GM13977 (cell line): Measurements from ENCODE around the gene RAD54L.

Experiments used
- DNase-seq: peaks from one replicate; pipeline ENCODE4 v3.0.0; 2012; ENCODE audit warnings: low spot score
- in situ Hi-C: fragments of 300-500 bp; cut with MboI; formaldehyde crosslinking; loops from one replicate; pipeline ENCODE4 v1.12.0; 2022; ENCODE audit warnings: low sequenced_read_pairs, low pct_unique_long_range_greater_than_20kb, mixed read lengths, inconsistent platforms; ENCODE audit not compliant: unreplicated experiment
- TF ChIP-seq, protein P1 (sequence below): IDR thresholded peaks from 2 replicates; pipeline ENCODE4 v1.5.1; 2012; ENCODE audit warnings: mild to moderate bottlenecking, control low read depth; ENCODE audit not compliant: insufficient read depth; ENCODE audit errors: extremely low read depth, missing control alignments

The RAD54L gene

DNA sequence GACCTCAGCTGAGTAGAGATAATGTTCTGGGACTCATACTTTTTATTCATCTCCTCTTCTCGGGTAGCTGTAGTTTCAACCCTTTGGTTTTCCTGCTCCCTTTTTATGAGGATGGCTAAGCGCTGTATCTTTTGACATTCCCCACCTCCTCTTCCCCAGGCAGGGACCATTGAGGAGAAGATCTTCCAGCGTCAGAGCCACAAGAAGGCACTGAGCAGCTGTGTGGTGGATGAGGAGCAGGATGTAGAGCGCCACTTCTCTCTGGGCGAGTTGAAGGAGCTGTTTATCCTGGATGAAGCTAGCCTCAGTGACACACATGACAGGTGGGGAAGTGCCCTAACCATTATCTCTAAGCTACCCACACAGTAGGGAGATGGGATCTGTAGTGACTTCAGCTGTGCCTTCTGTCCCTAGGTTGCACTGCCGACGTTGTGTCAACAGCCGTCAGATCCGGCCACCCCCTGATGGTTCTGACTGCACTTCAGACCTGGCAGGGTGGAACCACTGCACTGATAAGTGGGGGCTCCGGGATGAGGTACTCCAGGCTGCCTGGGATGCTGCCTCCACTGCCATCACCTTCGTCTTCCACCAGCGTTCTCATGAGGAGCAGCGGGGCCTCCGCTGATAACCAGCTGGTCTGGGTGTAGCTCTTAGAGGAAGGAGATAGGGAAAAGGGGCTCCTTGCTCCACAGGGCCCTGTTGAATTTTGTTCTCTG lies 30.3 kb downstream of the RAD54L start:
- TF ChIP-seq, protein P1, sequence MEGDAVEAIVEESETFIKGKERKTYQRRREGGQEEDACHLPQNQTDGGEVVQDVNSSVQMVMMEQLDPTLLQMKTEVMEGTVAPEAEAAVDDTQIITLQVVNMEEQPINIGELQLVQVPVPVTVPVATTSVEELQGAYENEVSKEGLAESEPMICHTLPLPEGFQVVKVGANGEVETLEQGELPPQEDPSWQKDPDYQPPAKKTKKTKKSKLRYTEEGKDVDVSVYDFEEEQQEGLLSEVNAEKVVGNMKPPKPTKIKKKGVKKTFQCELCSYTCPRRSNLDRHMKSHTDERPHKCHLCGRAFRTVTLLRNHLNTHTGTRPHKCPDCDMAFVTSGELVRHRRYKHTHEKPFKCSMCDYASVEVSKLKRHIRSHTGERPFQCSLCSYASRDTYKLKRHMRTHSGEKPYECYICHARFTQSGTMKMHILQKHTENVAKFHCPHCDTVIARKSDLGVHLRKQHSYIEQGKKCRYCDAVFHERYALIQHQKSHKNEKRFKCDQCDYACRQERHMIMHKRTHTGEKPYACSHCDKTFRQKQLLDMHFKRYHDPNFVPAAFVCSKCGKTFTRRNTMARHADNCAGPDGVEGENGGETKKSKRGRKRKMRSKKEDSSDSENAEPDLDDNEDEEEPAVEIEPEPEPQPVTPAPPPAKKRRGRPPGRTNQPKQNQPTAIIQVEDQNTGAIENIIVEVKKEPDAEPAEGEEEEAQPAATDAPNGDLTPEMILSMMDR, result no peak
- in situ Hi-C loops, result no loop called here
- no peak for DNase-seq

DNA sequence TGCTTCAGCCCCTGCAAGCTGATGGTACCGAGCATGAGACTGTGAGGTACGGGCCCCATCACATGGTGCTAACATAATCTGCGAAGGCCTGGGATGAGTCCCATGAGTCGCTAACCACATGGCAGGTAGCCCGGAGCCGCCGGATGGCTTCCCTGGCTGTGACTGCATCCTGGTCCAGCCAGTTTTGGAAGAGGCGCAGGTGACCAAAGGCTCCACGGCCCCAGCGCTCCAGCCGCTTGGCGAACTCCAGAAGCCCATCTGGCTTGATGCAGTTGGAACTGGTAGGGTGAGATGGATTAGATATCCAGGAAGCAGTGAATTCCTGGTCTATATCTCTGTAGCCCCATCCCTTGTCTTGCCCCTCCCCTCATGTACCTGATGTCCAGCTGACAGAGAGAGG lies 31.2 kb downstream of the RAD54L start:
- in situ Hi-C loops, result no loop called here
- DNase-seq, result no peak
- TF ChIP-seq, protein P1, result no peak

DNA sequence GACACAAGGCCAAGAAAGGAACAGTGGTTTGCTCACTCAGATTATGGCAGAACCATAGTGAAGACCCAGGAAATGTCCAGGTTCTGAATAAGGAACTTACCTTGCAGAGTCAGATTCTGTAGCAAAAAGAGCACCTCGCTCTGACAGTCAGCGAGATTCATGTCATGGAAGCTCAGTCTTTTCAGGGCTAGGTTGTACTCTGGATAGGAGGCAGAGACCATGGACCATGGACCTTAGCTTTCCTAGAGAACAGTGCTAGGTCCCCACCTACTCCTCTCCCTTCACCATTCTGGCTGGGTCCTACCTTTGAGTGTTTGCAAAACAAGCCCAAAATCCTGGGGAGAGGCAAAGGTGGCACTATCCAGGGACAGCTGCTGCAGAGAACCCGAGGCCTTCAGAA lies 32.5 kb downstream of the RAD54L start:
- in situ Hi-C loops, result no loop called here
- DNase-seq, result no peak
- TF ChIP-seq, protein P1, result no peak

DNA sequence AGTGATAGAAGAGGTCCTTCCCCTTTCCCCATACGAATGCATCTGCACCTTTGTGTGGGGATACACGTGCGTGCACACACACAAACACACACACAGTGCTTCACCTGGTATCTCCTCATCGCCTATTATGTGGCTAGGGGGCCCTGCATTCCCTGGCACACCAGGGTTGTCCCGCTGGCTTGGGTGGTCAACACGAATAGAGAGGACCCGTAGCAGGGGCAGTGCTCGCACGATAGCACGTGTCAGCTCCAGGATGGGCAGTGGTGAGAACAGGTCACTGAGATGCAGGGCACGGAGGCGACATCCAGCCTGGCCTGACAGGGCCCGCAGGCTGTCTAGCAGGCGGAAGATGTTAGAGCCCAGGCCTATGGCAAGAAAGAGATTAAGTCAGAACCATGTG lies 33.5 kb downstream of the RAD54L start:
- TF ChIP-seq, protein P1, result no peak
- in situ Hi-C loops, result no loop called here
- no peak for DNase-seq

DNA sequence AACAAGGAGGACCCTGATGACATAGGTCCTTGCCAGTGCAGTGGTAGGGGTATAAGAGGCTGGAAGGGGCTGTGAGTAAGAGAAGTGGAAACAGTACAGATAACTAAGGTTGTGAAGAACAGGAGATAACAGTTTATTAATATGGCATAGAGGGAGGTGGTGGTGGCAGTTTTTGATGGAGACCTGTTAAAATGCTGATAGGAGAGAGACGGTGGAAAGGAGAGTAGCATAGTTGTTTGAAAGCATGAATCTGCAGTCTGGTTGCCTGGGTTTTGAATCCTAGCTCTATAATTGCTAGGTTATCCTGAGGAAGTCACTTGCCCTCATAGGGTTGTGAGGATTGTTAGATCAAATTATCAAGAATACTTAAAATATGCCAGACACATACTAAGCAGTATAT lies 36.5 kb downstream of the RAD54L start:
- in situ Hi-C loops, result no loop called here
- TF ChIP-seq, protein P1, result no peak

DNA sequence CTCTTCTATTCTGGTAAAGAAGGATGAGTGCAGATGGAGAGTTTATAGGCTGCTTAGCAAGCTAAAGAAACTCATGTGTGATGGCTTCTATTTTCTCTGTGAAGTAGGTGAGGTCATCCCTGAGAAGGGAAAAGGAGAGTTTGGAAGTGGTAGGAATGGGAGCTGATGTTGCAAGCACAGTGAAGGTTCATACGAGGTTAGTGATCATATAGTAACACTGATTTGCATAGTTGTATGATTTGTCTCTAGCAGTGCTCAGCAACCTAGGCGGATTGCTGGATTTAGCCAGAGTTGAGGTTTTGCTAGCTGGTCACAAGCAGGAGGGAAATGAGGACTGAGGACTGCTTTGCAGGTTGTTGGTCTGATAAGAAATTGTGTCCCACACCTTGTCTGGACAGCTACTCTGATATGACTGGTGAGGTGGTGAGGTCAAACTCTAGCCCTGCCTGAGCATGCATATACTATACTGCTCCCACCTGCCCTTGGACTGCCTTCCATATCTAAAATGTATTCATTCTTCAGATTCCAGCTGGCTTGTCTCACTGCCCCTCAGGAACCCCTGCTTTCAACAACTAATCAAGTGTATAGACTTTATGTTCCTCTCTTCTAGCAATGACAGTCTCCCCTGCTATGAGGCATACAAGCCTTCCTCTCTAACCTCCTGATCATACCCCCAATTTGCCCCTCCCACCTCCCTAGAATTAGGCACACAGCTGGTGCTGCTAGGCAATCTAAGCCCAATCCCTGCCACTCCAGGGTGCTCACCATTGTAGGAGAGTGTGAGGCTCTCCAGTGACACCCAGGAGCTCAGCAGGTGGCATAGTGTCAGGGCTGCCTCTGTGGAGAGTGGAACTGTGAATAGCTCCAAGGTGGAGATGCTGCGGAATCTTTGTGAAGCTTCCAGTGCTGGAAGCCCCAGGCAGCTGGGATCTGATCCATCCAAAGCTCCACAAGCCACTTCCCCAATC lies 37.3 kb downstream of the RAD54L start:
- TF ChIP-seq, protein P1, result no peak
- in situ Hi-C loops, result no loop called here
- DNase-seq, result no peak

More for the DNA sequence above, 36.5 kb downstream of the RAD54L start:
- DNase-seq, result no peak
